Skin of body (tissue), 2 donors: ENCODE measurements around the gene FSHR. TPM values are rescaled to one million over a fixed set of nuclear protein-coding genes. Genes with fewer than 3 reads are reported as not detected.

ENCODE experiments used
- DNase-seq: peaks from one replicate; lab custom pipeline; 2025; lab: John Stamatoyannopoulos, UW
- total RNA-seq: library from RNA; depleted of rRNA; stranded (reverse); fragments of >200 nt; gene quantifications from one replicate; pipeline ENCODE4 v1.2.3, GENCODE V29; 2014

Gene FSHR
- total RNA-seq, 1 donor from 2014 or later, result not detected

- no peak for DNase-seq
Observed at GRCh38 chr2:49032126-49032525, 122.2 kb downstream of the FSHR start.

- no peak for DNase-seq
Observed at GRCh38 chr2:49029406-49029805, 124.9 kb downstream of the FSHR start.

DNA sequence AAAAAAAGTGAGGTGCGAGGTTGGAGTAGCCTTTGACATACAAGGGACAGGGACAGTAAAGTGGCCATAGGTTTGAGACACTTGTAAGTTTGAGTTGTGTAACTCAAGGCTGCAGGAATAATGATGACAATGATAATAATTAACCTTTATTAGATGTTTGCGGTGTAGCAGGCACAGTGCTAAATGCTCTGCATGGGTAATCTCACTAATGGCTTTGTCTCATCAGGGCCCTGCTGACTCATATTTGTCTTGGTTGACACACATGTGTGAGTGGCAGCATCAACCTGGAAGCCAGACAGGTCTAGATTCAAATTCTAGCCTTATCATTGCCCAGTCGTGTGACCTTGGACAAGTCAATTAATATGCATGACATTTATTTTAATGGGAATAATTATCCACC lies 126.2 kb downstream of the FSHR start:
- no peak for DNase-seq

GRCh38 chr2:49026706-49027105 lies 127.6 kb downstream of the FSHR start:
- no peak for DNase-seq

GRCh38 chr2:49021271-49021670 lies 133.0 kb downstream of the FSHR start:
- no peak for DNase-seq

DNA sequence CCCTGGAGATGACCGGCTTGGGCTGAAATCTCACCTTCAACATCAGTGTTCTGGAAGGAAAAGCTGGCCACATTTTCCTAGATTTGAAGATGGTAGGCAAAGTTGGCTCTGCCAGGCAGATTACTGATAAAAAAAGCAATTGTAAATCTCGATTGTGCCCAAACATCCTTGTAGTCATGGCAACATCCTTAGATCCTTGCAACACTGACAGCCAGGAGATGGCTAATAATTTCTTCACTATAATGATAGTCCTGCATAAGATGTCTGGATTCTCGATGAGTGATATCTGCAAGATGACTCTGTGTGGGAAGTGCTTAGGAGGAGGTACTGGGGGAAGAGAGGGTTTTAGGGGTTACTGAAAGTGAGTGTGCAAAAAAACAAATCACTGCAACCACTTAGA lies 149.1 kb downstream of the FSHR start:
- DNase-seq, result no peak

- no peak for DNase-seq
Observed at GRCh38 chr2:49004036-49004626, 150.2 kb downstream of the FSHR start.

DNA sequence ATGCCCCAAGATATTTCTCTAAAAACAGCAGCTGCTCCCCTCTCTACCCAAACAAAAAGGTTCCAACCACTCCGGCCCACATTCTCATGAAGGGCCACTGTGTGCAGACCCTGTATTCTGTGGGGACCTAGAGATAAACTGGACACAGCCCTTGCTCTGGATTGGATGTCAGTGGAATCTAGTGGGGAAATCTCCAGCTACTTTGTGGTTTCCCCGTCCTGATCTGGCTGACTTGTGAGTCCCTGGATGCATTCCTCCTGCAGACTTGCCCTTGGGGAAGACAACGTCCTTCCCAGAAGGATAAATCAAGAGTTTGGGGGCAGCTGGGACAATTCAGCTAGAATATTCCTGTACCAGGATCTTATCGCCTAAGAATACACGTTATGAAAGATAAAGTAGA lies 151.1 kb downstream of the FSHR start:
- no peak for DNase-seq

- no peak for DNase-seq
Observed at GRCh38 chr2:49002750-49003149, 151.6 kb downstream of the FSHR start.

DNA sequence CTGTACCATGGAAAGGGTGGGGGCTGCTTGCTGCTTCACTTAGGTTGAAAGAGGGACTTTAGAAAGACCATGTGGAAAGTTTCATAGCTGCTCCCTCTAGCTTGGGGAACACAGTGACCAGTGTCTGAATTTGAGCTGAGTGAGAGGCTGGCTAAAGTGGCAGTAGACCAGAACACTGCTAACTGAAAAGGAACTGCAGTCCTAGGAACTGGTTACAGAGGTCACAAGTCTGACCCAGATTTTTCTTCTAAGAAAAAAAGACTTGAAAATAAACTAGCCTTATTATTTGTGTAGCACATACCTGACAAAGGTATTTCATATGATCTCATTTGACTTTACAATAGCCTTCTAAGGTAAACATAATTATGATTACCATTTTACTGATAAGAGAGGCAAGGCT lies 153.6 kb downstream of the FSHR start:
- DNase-seq, result no peak

DNA sequence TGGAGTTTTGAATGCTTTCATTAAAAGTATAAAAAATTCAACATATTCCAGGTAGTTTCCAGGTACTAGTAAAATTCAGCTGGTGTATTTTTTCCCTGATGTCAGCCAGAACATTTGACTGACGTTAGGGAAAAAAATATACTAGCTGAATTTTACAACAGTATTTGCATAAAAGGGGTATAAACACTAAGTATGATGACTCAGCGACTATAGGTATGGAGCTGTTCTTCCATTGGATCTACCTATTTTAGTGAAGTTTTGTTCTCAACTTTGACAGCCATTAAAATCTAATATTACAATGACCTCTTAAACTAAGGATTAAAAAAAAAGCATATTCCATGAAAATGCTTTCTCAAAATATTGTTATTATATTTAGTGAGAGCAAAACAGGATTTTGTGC lies 155.9 kb downstream of the FSHR start:
- DNase-seq, result no peak

DNA sequence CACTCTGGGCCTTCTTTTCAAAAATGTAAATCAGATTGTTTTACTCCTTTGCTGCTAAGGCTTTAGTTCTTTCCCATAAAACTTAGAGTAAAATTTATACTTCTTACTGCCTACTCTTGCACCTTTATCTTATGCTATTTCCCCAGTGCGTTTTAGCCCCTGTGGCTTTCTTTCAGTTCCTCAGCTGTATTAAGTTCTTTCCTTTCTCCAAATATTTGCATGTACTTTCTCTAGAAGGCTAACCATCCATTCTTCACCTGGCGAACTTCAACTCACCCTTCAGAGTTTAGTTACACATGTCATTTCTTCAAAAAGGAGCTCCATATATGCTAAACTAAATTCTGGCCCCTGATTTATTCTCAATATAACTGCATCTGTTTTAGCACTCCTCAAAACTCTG lies 160.7 kb downstream of the FSHR start:
- no peak for DNase-seq

GRCh38 chr2:48991415-48992131 lies 162.7 kb downstream of the FSHR start:
- no peak for DNase-seq

GRCh38 chr2:48984922-48985321 lies 169.4 kb downstream of the FSHR start:
- no peak for DNase-seq

GRCh38 chr2:48983551-48983950 lies 170.8 kb downstream of the FSHR start:
- DNase-seq, result no peak

GRCh38 chr2:48982887-48983435 lies 171.4 kb downstream of the FSHR start:
- DNase-seq, result no peak

DNA sequence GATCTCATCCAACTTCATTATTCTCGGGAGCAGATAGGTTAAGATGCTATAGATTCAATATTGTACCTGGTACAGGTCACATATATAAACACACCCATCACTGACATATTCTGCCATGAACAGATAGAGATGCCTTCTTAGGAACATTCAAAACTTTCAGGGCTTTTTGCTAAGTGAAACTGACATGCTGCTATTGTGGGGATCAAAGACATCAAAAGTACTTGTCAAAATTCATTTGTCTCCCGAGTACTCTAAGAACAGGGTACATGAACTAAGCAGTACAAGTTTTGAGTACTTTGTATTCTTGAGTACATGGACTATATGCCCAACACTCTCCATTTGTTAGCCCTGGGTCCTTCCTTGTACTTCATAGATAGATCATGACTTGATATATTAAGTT lies 173.5 kb downstream of the FSHR start:
- DNase-seq, result no peak

DNA sequence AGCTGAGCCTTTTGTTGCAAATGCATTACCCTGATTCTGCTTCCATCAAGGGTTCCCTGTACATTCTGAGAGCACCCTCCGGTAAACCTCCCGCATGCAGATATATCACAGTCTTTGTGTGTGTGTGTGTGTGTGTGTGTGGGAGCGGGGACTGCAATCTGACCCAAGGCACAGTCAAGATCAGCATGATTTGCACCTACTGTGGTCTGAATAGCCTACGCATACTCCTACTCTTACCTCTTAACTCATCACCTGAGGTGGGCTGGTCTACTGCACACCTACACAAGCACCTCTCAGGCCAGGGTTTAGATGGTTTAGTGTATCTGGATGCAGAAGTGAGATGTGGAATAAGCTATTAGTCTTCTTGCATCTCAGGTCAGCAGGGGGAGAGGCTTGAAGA lies 174.6 kb downstream of the FSHR start:
- DNase-seq, result no peak

DNA sequence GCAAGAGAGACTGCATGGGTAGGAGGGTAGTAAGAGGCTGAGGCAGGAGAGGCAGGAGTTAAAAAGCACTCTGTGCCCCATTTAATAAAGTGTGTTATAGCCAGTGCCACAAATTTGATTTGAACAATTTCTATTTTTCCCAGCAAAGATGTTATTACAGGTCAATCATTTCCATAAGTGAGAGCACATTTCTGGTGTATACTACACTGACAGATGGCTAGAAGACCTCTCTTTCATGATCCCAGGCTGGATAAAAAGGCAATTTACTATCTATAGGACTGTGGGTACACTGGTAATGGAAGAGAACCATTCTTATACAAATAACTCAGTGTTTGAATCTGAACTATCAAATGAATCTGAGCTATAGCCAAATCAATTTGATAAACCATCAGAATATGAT lies 176.2 kb downstream of the FSHR start:
- no peak for DNase-seq

DNA sequence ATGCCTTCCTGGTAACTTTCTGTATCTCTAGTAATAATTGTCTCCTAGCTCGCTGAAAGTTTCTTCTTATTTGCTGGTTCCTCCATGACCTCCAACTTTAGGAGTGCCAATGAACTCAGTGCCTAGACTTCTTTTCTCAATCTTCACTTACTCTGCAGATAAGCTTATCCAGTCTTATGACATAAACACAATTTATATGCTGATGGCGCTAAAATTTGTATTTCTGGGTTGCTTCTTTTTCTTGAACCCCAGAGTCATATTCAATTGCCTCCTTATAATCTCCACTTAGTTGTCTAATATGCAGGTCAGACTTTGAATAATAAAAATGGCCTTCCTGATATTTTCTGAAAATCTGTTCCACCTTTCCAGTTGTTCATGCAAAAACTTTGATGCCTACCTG lies 182.5 kb downstream of the FSHR start:
- DNase-seq, result no peak

DNA sequence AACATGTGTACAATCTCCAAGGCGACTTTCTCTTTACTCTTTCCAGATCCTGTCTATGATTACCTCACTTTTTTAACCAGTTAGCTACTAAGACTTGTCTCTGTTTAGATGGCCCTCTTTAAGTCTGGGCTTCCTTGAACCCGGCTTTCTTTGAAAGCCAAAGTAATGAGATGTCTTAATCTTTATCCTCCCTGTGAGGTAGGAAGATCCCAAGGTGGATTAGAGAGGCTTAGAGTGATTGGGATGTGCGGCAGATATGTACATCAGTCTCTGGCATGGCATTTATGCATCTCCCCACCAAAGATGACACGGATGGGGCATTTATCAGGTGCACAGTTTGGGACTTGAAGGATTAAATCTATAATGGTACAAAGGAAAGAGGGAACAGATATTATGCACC lies 186.3 kb downstream of the FSHR start:
- DNase-seq, result no peak

- no peak for DNase-seq
Observed at GRCh38 chr2:48965204-48965603, 189.1 kb downstream of the FSHR start.

DNA sequence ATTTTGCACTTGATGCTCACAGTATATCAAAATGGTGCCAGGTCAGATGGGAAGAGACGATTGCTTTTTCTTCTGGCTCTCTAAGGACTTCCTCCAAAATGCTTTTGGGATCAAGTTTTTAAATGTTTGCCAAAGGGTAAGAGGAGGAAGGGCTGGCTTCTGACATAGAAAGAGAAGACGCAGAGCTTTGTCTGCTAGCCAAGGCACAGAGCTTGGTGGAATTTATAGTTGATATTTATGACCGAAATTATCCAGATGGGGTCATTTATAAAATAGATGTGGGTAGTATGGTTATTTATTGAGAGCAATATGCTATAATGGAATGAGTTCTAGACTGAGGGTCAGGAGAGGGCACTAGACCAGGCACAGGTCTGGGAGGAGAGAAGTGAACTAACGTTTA lies 193.3 kb downstream of the FSHR start:
- DNase-seq, result no peak
